Lung (tissue), 12 donors: ENCODE results near the gene PSME4. TPM values are rescaled to one million over a fixed set of nuclear protein-coding genes. Genes with fewer than 3 reads are reported as not detected.

Source experiments
- ATAC-seq: fragments of 200-7000 bp; cut with Tn5 transposase; one replicate; pipeline ENCODE4 v1.9.1; 2020; ENCODE audit warnings: moderate number of reproducible peaks; ENCODE audit not compliant: insufficient read depth, low FRiP score
- DNase-seq, 3 donors: peaks; one replicate each; pipeline ENCODE4 v3.0.0-alpha.2; 2013 to 2017
- H3K27ac ChIP-seq, 2 donors: one replicate each; pipeline ENCODE4 v1.5.1; 2013; ENCODE audit warnings: mild to moderate bottlenecking in 2 of 2, moderate library complexity in 2 of 2, control low read depth in 1 of 2, inconsistent platforms in 1 of 2, low read depth in 1 of 2, low read length in 1 of 2
- H3K27me3 ChIP-seq, 3 donors: one replicate each; pipeline ENCODE4 v1.5.1; 2013; ENCODE audit warnings: low read length in 2 of 3; ENCODE audit not compliant: control insufficient read depth in 3 of 3, insufficient read depth in 3 of 3
- H3K36me3 ChIP-seq, 4 donors: one replicate each; pipeline ENCODE4 v1.5.1; 2013; ENCODE audit warnings: low read length in 4 of 4, mild to moderate bottlenecking in 1 of 4, moderate library complexity in 1 of 4; ENCODE audit not compliant: control insufficient read depth in 4 of 4, insufficient read depth in 4 of 4
- H3K4me1 ChIP-seq, 5 donors: one replicate each; pipeline ENCODE4 v1.5.1; 2013; ENCODE audit warnings: low read length in 5 of 5, mild to moderate bottlenecking in 2 of 5, moderate library complexity in 1 of 5; ENCODE audit not compliant: control insufficient read depth in 5 of 5, insufficient read depth in 5 of 5
- H3K4me3 ChIP-seq: one replicate; pipeline ENCODE4 v1.5.1; 2013; ENCODE audit warnings: mild to moderate bottlenecking, control low read depth, moderate library complexity
- H3K9ac ChIP-seq, 2 donors: one replicate each; pipeline ENCODE4 v1.5.1; 2013; ENCODE audit warnings: low read length in 2 of 2, control low read depth in 1 of 2; ENCODE audit not compliant: insufficient read depth in 1 of 2
- H3K9me3 ChIP-seq, 4 donors: one replicate each; pipeline ENCODE4 v1.5.1; 2013; ENCODE audit warnings: low read length in 3 of 4, mild to moderate bottlenecking in 1 of 4, moderate library complexity in 1 of 4; ENCODE audit not compliant: control insufficient read depth in 4 of 4, insufficient read depth in 3 of 4
- CTCF ChIP-seq: IDR thresholded peaks from 2 replicates; pipeline ENCODE4 v1.5.1; 2012; ENCODE audit warnings: mild to moderate bottlenecking; ENCODE audit errors: control extremely low read depth, extremely low read depth
- WGBS, 2 donors: extraction: QIAGEN DNeasy Blood & Tissue Kit; methylation state at CpG; one replicate each; pipeline ENCODE4 v1.1.7; 2013; 5-methylcytosine and 5-hydroxymethylcytosine counted together
- polyA plus RNA-seq, 2 donors: library from polyadenylated mRNA; stranded (reverse); fragments of 200-250 nt; gene quantifications; one replicate each; pipeline ENCODE4 v1.2.1, GENCODE V29; 2013
- total RNA-seq, 2 donors: library from RNA; depleted of rRNA in 1 of 2; stranded (reverse); fragments of >200 nt in 1 of 2; gene quantifications; one replicate each; pipeline ENCODE4 v1.2.1, GENCODE V29; 2014 to 2021
- donor health status: control.
- donor health status: control.
- donor health status: Bipolar disorder and iron deficiency.
- donor health status: healthy.
- donor health status: DM: yes; HTN: yes; CAD: no.

The PSME4 gene
- total and polyA plus RNA-seq, 4 donors = 20.8 to 72.5 (median 44.9) TPM

- ATAC-seq (no peak), DNase-seq (no peak)
- Histone ChIP-seq H3K27ac (no peak overlapping the region), H3K9me3 (no peaks in the 10 kb centered on the region), H3K27me3 (no peaks in the 10 kb centered on the region), H3K36me3 (peaks cover 9 to 31% (median 15%) of the 10 kb centered on the region in 4 donors), H3K4me1 (no peaks in the 10 kb centered on the region), H3K4me3 (no peak overlapping the region), H3K9ac (no peak overlapping the region)
- no peak for TF ChIP-seq CTCF
- 97 to 99% methylated on average over 2 of the region's 2 CpGs for WGBS, 2 donors
Observed at GRCh38 chr2:53881360-53881759, 89.4 kb downstream of the PSME4 start.

GRCh38 chr2:53880756-53881155 is 90.0 kb downstream of the PSME4 start:
- H3K27me3 ChIP-seq = no peaks in the 10 kb centered on the region
- no peaks in the 10 kb centered on the region for H3K4me1 ChIP-seq
- no peak for TF ChIP-seq CTCF
- DNase-seq (no peak), ATAC-seq (no peak)
- 90 to 99% methylated on average over 3 of the region's 3 CpGs for WGBS, 2 donors
- H3K9me3 ChIP-seq = no peaks in the 10 kb centered on the region
- H3K9ac ChIP-seq = no peak overlapping the region
- no peak overlapping the region for H3K27ac ChIP-seq
- no peak overlapping the region for H3K4me3 ChIP-seq
- H3K36me3 ChIP-seq = peaks cover 9 to 31% (median 15%) of the 10 kb centered on the region in 4 donors

GRCh38 chr2:53877556-53877955 is 93.2 kb downstream of the PSME4 start:
- Histone ChIP-seq H3K9ac (no peak overlapping the region), H3K9me3 (no peaks in the 10 kb centered on the region), H3K27ac (no peak overlapping the region), H3K36me3 (peaks cover 7 to 29% (median 19%) of the 10 kb centered on the region in 4 donors), H3K4me3 (no peak overlapping the region), H3K4me1 (no peaks in the 10 kb centered on the region), H3K27me3 (no peaks in the 10 kb centered on the region)
- DNase-seq (no peak), ATAC-seq (no peak)
- WGBS, 2 donors = 98 to 99% methylated on average over 2 of the region's 2 CpGs
- no peak for TF ChIP-seq CTCF

GRCh38 chr2:53877112-53877511 is 93.7 kb downstream of the PSME4 start:
- no peaks in the 10 kb centered on the region for H3K9me3 ChIP-seq

More at GRCh38 chr2:53877112-53877511, 93.7 kb downstream of the PSME4 start:
- Histone ChIP-seq H3K27me3 (no peaks in the 10 kb centered on the region), H3K4me1 (no peaks in the 10 kb centered on the region), H3K36me3 (peaks cover 6 to 25% (median 18%) of the 10 kb centered on the region in 4 donors), H3K4me3 (no peak overlapping the region), H3K9ac (no peak overlapping the region), H3K27ac (no peak overlapping the region)
- WGBS, 2 donors = 35 to 50% methylated on average over 1 of the region's 1 CpG
- no peak for TF ChIP-seq CTCF
- no peak for ATAC-seq
- DNase-seq = no peak
